ENCODE measurements around the gene SCN1B. TPM values are rescaled to one million over a fixed set of nuclear protein-coding genes. Genes with fewer than 3 reads are reported as not detected.
A peak's percentile ranks its signal among the peaks of the same experiment; 100 is the strongest.

Gene SCN1B
- total RNA-seq, 1 donor: 4.7 TPM

DNA sequence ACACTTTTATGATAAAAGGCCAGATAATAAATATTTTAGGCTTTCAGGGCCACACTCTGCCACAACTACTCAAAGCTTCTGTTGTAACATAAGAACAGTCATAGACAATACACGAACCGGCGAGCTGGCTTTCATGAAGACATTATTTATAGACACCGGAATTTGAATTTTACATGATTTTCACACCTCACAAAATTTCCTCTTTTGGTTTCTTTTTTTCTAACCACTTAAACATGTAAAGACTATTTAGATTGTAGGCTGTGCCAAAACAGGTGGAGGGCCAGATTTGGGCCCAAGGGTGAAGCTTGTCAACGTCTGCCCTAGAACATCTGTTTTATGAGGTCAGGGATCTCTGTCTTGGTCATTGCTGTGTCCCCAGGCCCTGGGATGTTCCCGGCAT, 55.7 kb downstream of the SCN1B start:
- no peaks in the 10 kb centered on the region for H3K36me3 ChIP-seq (ENCODE audit: insufficient read depth, low read length)
- TF ChIP-seq, protein P1, sequence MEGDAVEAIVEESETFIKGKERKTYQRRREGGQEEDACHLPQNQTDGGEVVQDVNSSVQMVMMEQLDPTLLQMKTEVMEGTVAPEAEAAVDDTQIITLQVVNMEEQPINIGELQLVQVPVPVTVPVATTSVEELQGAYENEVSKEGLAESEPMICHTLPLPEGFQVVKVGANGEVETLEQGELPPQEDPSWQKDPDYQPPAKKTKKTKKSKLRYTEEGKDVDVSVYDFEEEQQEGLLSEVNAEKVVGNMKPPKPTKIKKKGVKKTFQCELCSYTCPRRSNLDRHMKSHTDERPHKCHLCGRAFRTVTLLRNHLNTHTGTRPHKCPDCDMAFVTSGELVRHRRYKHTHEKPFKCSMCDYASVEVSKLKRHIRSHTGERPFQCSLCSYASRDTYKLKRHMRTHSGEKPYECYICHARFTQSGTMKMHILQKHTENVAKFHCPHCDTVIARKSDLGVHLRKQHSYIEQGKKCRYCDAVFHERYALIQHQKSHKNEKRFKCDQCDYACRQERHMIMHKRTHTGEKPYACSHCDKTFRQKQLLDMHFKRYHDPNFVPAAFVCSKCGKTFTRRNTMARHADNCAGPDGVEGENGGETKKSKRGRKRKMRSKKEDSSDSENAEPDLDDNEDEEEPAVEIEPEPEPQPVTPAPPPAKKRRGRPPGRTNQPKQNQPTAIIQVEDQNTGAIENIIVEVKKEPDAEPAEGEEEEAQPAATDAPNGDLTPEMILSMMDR (IDR thresholded peaks at IDR 0.05; ENCODE audit: extremely low read depth, low read depth, low read length): no peak
- no peaks in the 10 kb centered on the region for H3K79me2 ChIP-seq (ENCODE audit: insufficient read depth, low read length)
- H3K4me1 ChIP-seq (ENCODE audit: insufficient read depth, low read length): no peaks in the 10 kb centered on the region
- no peak overlapping the region for H2AFZ ChIP-seq (ENCODE audit: low read length)
- no peak overlapping the region for H3K4me2 ChIP-seq (ENCODE audit: insufficient read depth, low read length)
- no peaks in the 10 kb centered on the region for H3K9me3 ChIP-seq (ENCODE audit: low read depth, low read length)
- no peaks in the 10 kb centered on the region for H4K20me1 ChIP-seq (ENCODE audit: insufficient read depth, low read length)
- DNase-seq (ENCODE audit: insufficient read length, low spot score, missing footprints): no peak
- H3K27ac ChIP-seq (ENCODE audit: low read depth, low read length): no peak overlapping the region
- H3K4me3 ChIP-seq (ENCODE audit: insufficient read depth, low read length): no peak overlapping the region
- H3K27me3 ChIP-seq (ENCODE audit: insufficient read depth, low read length): no peaks in the 10 kb centered on the region

DNA sequence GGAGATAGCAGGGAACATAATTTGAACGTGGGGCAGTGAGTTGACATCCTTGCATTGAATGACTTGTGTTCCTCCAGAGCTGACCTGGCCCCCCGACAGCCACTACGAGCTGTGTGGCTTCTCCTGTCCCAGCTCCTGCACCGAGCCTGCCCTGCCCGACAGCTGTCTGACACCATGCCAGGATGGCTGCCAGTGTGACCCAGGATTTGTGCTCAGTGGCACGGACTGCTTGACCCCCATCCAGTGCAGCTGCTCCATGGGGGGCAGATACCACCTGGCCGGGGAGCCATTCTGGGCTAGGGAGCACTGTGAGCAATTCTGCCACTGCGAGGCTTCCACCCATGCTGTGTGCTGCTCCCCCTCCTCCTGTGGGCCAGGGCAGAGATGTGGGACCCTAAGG, 56.2 kb downstream of the SCN1B start:
- H3K4me2 ChIP-seq (ENCODE audit: insufficient read depth, low read length): no peak overlapping the region
- DNase-seq (ENCODE audit: insufficient read length, low spot score, missing footprints): no peak
- H2AFZ ChIP-seq (ENCODE audit: low read length): no peak overlapping the region
- H3K4me1 ChIP-seq (ENCODE audit: insufficient read depth, low read length): no peaks in the 10 kb centered on the region
- H3K36me3 ChIP-seq (ENCODE audit: insufficient read depth, low read length): no peaks in the 10 kb centered on the region
- no peak overlapping the region for H3K27ac ChIP-seq (ENCODE audit: low read depth, low read length)
- H3K4me3 ChIP-seq (ENCODE audit: insufficient read depth, low read length): no peak overlapping the region
- no peaks in the 10 kb centered on the region for H3K27me3 ChIP-seq (ENCODE audit: insufficient read depth, low read length)
- TF ChIP-seq, protein P1 (IDR thresholded peaks at IDR 0.05; ENCODE audit: extremely low read depth, low read depth, low read length): no peak
- no peaks in the 10 kb centered on the region for H4K20me1 ChIP-seq (ENCODE audit: insufficient read depth, low read length)
- no peaks in the 10 kb centered on the region for H3K79me2 ChIP-seq (ENCODE audit: insufficient read depth, low read length)
- no peaks in the 10 kb centered on the region for H3K9me3 ChIP-seq (ENCODE audit: low read depth, low read length)

DNA sequence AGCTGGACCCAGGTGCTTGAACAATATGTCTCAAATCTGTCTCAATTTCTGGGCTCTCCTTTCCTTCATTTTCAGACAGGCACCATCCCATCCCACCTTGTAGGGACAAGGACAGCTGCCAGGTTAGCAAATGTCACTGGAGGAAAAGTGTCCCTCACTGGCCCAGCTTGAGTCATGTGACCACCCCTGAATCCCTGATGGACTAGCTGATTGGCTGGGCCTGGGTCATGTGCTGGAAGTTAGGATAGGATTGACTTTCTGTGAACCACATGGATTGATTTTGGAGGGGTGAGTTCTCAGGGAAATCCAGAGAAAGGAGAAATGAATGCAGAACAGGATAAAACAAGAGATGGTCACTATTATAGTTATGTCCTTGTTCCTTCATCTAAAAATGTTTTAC, 57.1 kb downstream of the SCN1B start:
- peak; percentile 45 for DNase-seq (ENCODE audit: insufficient read length, low spot score, missing footprints)
- H3K27ac ChIP-seq (ENCODE audit: low read depth, low read length): no peak overlapping the region
- H3K4me2 ChIP-seq (ENCODE audit: insufficient read depth, low read length): no peak overlapping the region
- H2AFZ ChIP-seq (ENCODE audit: low read length): no peak overlapping the region
- TF ChIP-seq, protein P1 (IDR thresholded peaks at IDR 0.05; ENCODE audit: extremely low read depth, low read depth, low read length): no peak
- no peaks in the 10 kb centered on the region for H3K4me1 ChIP-seq (ENCODE audit: insufficient read depth, low read length)
- no peaks in the 10 kb centered on the region for H3K36me3 ChIP-seq (ENCODE audit: insufficient read depth, low read length)
- no peak overlapping the region for H3K4me3 ChIP-seq (ENCODE audit: insufficient read depth, low read length)
- H3K79me2 ChIP-seq (ENCODE audit: insufficient read depth, low read length): no peaks in the 10 kb centered on the region
- H3K9me3 ChIP-seq (ENCODE audit: low read depth, low read length): no peaks in the 10 kb centered on the region
- no peaks in the 10 kb centered on the region for H4K20me1 ChIP-seq (ENCODE audit: insufficient read depth, low read length)
- H3K27me3 ChIP-seq (ENCODE audit: insufficient read depth, low read length): no peaks in the 10 kb centered on the region

DNA sequence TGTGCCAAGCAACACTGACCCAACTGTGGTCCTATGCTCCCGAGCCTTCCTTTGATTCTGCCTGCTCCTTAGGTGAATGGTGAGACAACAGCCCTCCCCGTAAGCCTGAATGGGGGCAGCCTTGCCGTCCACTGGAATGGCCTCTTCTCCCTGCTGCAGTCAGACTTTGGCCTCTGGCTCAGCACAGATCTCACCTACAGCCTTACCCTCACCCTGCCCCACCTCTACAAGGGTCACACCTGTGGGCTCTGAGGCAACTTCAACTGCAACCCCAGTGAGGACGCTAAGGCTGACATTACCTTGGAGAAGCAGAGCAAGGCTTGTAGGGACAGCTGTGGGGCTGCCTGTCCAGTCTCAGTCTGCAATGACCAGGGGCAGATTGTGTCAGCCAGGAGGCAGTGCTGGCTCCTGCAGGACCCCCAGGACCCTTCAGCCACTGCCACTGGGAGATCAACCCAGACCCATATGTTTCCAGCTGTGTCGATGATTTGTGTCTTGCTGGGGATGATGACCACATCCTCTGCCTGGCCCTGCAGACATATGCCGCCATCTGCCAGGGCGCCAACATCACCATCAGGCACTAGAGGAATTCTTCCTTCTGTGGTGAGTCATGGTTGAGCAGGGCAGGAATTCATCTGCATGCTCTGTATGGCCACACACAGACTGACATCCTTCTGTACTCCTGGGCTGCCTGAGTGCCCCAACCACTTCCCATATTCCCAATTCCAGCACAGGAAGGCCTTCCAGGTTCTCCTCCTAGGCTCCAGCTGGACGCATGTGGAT, 58.1 kb downstream of the SCN1B start:
- Histone ChIP-seq H3K79me2 (ENCODE audit: insufficient read depth, low read length) (no peaks in the 10 kb centered on the region), H4K20me1 (ENCODE audit: insufficient read depth, low read length) (no peaks in the 10 kb centered on the region), H3K27ac (ENCODE audit: low read depth, low read length) (no peak overlapping the region), H3K4me2 (ENCODE audit: insufficient read depth, low read length) (no peak overlapping the region), H3K4me3 (ENCODE audit: insufficient read depth, low read length) (no peak overlapping the region), H3K9me3 (ENCODE audit: low read depth, low read length) (no peaks in the 10 kb centered on the region), H2AFZ (ENCODE audit: low read length) (no peak overlapping the region), H3K36me3 (ENCODE audit: insufficient read depth, low read length) (no peaks in the 10 kb centered on the region), H3K27me3 (ENCODE audit: insufficient read depth, low read length) (no peaks in the 10 kb centered on the region), H3K4me1 (ENCODE audit: insufficient read depth, low read length) (no peaks in the 10 kb centered on the region)
- TF ChIP-seq, protein P1 (IDR thresholded peaks at IDR 0.05; ENCODE audit: extremely low read depth, low read depth, low read length): no peak
- DNase-seq (ENCODE audit: insufficient read length, low spot score, missing footprints): peak; percentile 98

Data from osteoblast (primary cell).